Endothelial cell (in vitro differentiated cells): Measurements from ENCODE around the gene TTC4. TPM values are rescaled to one million over a fixed set of nuclear protein-coding genes. Genes with fewer than 3 reads are reported as not detected.

ENCODE experiments used
- DNase-seq: peaks from one replicate; pipeline ENCODE4 v3.0.0; 2021; ENCODE audit warnings: low spot score
- H3K27ac Mint-ChIP-seq: one replicate; pipeline ENCODE4 v1.8.0; 2021; ENCODE audit warnings: mixed read lengths, inconsistent platforms; ENCODE audit not compliant: unreplicated experiment
- H3K27me3 Mint-ChIP-seq: one replicate; pipeline ENCODE4 v1.8.0; 2021; ENCODE audit warnings: mild to moderate bottlenecking, moderate library complexity, mixed read lengths, inconsistent platforms; ENCODE audit not compliant: unreplicated experiment
- H3K36me3 Mint-ChIP-seq: one replicate; pipeline ENCODE4 v1.8.0; 2021; ENCODE audit warnings: mild to moderate bottlenecking, low read depth, mixed read lengths, inconsistent platforms; ENCODE audit not compliant: unreplicated experiment
- H3K4me1 Mint-ChIP-seq: one replicate; pipeline ENCODE4 v1.8.0; 2021; ENCODE audit warnings: mild to moderate bottlenecking, mixed read lengths, inconsistent platforms; ENCODE audit not compliant: unreplicated experiment
- H3K4me3 Mint-ChIP-seq: one replicate; pipeline ENCODE4 v1.8.0; 2021; ENCODE audit warnings: mild to moderate bottlenecking, mixed read lengths, inconsistent platforms; ENCODE audit not compliant: unreplicated experiment
- H3K9me3 Mint-ChIP-seq: one replicate; pipeline ENCODE4 v1.8.0; 2021; ENCODE audit warnings: mixed read lengths, inconsistent platforms; ENCODE audit not compliant: unreplicated experiment
- CTCF ChIP-seq: fragments of 200-600 bp; sonication (generic); IDR thresholded peaks from one replicate; pipeline ENCODE4 v1.5.0; 2021; ENCODE audit warnings: antibody characterized with exemption; ENCODE audit not compliant: unreplicated experiment
- total RNA-seq: library from RNA; stranded (reverse); fragmentation: NEBNext Ultra II Directional; extraction: Animal tissue kit (Norgen Biotek cat#: 25700); gene quantifications from one replicate; pipeline ENCODE4 v1.2.1, GENCODE V29; 2021; ENCODE audit not compliant: unreplicated experiment

TTC4 gene
- total RNA-seq, 1 donor from 2014 or later, result 16.4 TPM

DNA sequence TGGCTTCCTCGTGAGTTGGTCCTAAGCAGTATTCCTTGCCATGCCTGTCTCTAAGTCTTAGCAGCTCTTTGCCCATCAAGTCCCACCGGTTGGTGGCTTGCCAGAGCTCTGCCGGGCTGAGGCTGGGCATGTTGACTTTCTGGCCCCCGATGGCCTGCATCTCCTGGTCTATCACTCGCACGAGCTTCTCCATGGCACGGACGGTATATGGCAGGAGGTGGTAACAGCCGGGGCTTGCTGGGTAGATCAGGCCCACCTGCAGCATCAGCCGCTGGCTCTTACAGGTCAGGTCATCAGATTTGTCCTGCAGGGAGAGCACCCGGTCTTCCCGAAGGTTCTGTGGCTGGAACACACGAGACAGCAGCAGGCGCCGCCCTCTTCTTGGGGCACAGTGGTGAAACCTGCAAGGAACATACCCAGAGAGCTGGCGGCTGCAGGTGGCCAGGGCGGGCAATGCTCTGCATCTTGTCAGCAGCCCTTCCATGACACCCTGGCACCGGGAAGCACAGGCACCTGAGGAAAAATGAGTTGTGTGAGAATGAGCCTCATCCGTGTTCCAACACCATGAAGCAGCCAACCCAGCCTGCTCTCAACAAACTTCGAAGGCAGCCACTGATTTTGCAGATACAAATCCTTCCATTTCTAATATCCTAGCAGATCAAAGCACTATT is 43.2 kb downstream of the TTC4 start:
- Mint-ChIP-seq H3K27me3 (no peaks in the 10 kb centered on the region), H3K9me3 (no peaks in the 10 kb centered on the region), H3K4me1 (no peaks in the 10 kb centered on the region), H3K27ac (no peak overlapping the region), H3K4me3 (no peak overlapping the region), H3K36me3 (peaks cover 8% of the 10 kb centered on the region)
- TF ChIP-seq CTCF, result no peak
- no peak for DNase-seq

DNA sequence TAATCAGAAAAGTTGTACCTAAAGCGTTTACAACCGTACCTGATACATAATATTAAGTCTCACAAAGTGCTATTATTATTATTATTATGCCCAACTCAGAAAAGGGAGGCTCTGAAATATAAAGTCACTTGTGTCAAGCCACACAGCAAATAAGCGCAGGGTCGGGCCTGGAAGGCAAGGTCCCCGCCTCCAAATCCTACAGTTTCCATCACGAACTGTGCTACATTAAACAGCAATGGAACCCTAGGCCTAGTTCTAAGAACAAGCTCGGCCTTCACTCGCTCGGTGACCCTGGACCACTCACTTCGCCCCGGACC is 48.1 kb downstream of the TTC4 start:
- H3K4me1 Mint-ChIP-seq, result peaks cover 12% of the 10 kb centered on the region
- peak overlapping the region; percentile 95 for H3K4me3 Mint-ChIP-seq
- H3K27me3 Mint-ChIP-seq, result no peaks in the 10 kb centered on the region
- DNase-seq, result no peak
- H3K36me3 Mint-ChIP-seq, result peaks cover 4% of the 10 kb centered on the region
- TF ChIP-seq CTCF, result no peak
- no peaks in the 10 kb centered on the region for H3K9me3 Mint-ChIP-seq
- H3K27ac Mint-ChIP-seq, result peak overlapping the region; percentile 88

GRCh38 chr1:54764133-54764921 is 48.7 kb downstream of the TTC4 start, which contains the start of gene PARS2:
Gene PARS2 (minus strand): TSS chr1:54764523. CDS start chr1:54759161, 5,362 bp downstream.
- Mint-ChIP-seq H3K4me3 (peak within 1 kb of the TSS; percentile 95), H3K27ac (peak within 1 kb of the TSS; percentile 88), H3K4me1 (peaks cover 12% of the 10 kb centered on the region), H3K27me3 (no peaks in the 10 kb centered on the region), H3K36me3 (peaks cover under 1% of the 10 kb centered on the region), H3K9me3 (no peaks in the 10 kb centered on the region)
- no peak for TF ChIP-seq CTCF
- DNase-seq, result peak; percentile 97

GRCh38 chr1:54764922-54765561 is 49.4 kb downstream of the TTC4 start:
- Mint-ChIP-seq H3K36me3 (no peaks in the 10 kb centered on the region), H3K4me3 (peak overlapping the region; percentile 95), H3K9me3 (no peaks in the 10 kb centered on the region), H3K4me1 (peaks cover 12% of the 10 kb centered on the region), H3K27me3 (no peaks in the 10 kb centered on the region), H3K27ac (peak overlapping the region; percentile 88)
- no peak for DNase-seq
- TF ChIP-seq CTCF, result no peak
